OCI-LY3 (cell line): ENCODE results near the gene XRRA1.

Experiments used
- EZH2phosphoT487 ChIP-seq: fragments of 200-600 bp; shearing (Covaris generic); IDR thresholded peaks from 2 replicates; pipeline ENCODE4 v1.6.1; 2018; ENCODE audit warnings: antibody characterized with exemption, mixed run types, low read depth
- TF ChIP-seq, protein P1 (sequence below): fragments of 200-600, 300-600 bp; sonication (generic); IDR thresholded peaks from 2 replicates; pipeline ENCODE4 v1.5.1; 2014; ENCODE audit warnings: antibody characterized with exemption, low read length, low read depth

DNA sequence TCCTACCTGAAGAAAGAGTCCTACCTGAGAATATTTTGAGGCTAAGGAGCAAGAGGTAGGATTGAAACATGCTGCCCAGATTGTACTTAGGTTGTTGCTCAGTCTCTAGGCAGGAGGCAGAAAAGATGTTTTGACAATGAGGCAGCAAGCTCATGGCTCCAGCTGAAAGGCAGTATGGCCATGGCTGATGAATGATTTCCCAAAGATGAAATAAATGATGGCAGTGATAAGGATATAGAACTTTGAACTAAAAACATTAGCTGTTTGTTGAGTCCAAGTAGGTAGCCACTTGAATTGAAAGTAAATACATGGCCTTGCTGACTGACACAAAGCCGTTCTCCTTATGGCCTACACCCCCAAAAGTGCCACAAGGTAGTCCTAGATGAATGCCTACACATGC, 33.0 kb upstream of the XRRA1 start:
- TF ChIP-seq, protein P1, sequence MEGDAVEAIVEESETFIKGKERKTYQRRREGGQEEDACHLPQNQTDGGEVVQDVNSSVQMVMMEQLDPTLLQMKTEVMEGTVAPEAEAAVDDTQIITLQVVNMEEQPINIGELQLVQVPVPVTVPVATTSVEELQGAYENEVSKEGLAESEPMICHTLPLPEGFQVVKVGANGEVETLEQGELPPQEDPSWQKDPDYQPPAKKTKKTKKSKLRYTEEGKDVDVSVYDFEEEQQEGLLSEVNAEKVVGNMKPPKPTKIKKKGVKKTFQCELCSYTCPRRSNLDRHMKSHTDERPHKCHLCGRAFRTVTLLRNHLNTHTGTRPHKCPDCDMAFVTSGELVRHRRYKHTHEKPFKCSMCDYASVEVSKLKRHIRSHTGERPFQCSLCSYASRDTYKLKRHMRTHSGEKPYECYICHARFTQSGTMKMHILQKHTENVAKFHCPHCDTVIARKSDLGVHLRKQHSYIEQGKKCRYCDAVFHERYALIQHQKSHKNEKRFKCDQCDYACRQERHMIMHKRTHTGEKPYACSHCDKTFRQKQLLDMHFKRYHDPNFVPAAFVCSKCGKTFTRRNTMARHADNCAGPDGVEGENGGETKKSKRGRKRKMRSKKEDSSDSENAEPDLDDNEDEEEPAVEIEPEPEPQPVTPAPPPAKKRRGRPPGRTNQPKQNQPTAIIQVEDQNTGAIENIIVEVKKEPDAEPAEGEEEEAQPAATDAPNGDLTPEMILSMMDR, result no peak
- TF ChIP-seq EZH2phosphoT487, result no peak
